Large intestine (tissue), 3 donors: ENCODE measurements around the gene MDM4. TPM values are rescaled to one million over a fixed set of nuclear protein-coding genes. Genes with fewer than 3 reads are reported as not detected.

Experiments used
- DNase-seq, 2 donors: peaks; one replicate each; pipeline versions ENCODE4 v3.0.0 to v3.0.0-alpha.2; 2013
- H3K27ac ChIP-seq: one replicate; pipeline ENCODE4 v1.5.1; 2013; ENCODE audit warnings: low read length
- H3K27me3 ChIP-seq: 2 replicates; pipeline ENCODE4 v1.6.1; 2013; ENCODE audit warnings: low read length; ENCODE audit not compliant: control insufficient read depth, insufficient read depth
- H3K36me3 ChIP-seq: 2 replicates; pipeline ENCODE4 v1.6.1; 2013; ENCODE audit warnings: low read length; ENCODE audit not compliant: control insufficient read depth, insufficient read depth
- H3K4me1 ChIP-seq: one replicate; pipeline ENCODE4 v1.6.1; 2013; ENCODE audit warnings: low read length; ENCODE audit not compliant: control insufficient read depth, insufficient read depth
- H3K4me3 ChIP-seq: one replicate; pipeline ENCODE4 v1.5.1; 2013; ENCODE audit warnings: low read length
- H3K9me3 ChIP-seq: one replicate; pipeline ENCODE4 v1.6.1; 2013; ENCODE audit warnings: mild to moderate bottlenecking, low read depth, low read length, moderate library complexity; ENCODE audit not compliant: control insufficient read depth
- WGBS: methylation state at CpG from one replicate; pipeline ENCODE4 v1.1.5; 2013; ENCODE audit warnings: low lambda C conversion rate; ENCODE audit not compliant: insufficient coverage; 5-methylcytosine and 5-hydroxymethylcytosine counted together
- polyA plus RNA-seq: library from polyadenylated mRNA; unstranded; fragments of 120-200 nt; gene quantifications from one replicate; pipeline ENCODE4 v1.2.1, GENCODE V29; 2013

The MDM4 gene
- polyA plus RNA-seq, 1 donor, result 40.1 TPM

- no peak for DNase-seq
- no CpG with 5 or more reads among the region's 1 CpG for WGBS
- peaks cover 67% of the 10 kb centered on the region for H3K36me3 ChIP-seq
- no peak overlapping the region for H3K4me3 ChIP-seq
- no peak overlapping the region for H3K27ac ChIP-seq
- no peaks in the 10 kb centered on the region for H3K9me3 ChIP-seq
- no peaks in the 10 kb centered on the region for H3K4me1 ChIP-seq
- H3K27me3 ChIP-seq, result no peaks in the 10 kb centered on the region
Observed at GRCh38 chr1:204530932-204531331, 14.7 kb downstream of the MDM4 start.

- Histone ChIP-seq H3K27ac (no peak overlapping the region), H3K4me1 (no peaks in the 10 kb centered on the region), H3K36me3 (peaks cover 59% of the 10 kb centered on the region), H3K27me3 (no peaks in the 10 kb centered on the region), H3K9me3 (no peaks in the 10 kb centered on the region), H3K4me3 (no peak overlapping the region)
- DNase-seq, result no peak
Observed at GRCh38 chr1:204532832-204533231, 16.6 kb downstream of the MDM4 start.

GRCh38 chr1:204541626-204542025 is 25.4 kb downstream of the MDM4 start:
- WGBS, result 67% methylated on average over 1 of the region's 2 CpGs
- H3K4me1 ChIP-seq, result no peaks in the 10 kb centered on the region
- peaks cover 72% of the 10 kb centered on the region for H3K36me3 ChIP-seq
- no peak overlapping the region for H3K27ac ChIP-seq
- no peak overlapping the region for H3K4me3 ChIP-seq
- no peak for DNase-seq
- no peaks in the 10 kb centered on the region for H3K9me3 ChIP-seq
- H3K27me3 ChIP-seq, result no peaks in the 10 kb centered on the region

- no peaks in the 10 kb centered on the region for H3K9me3 ChIP-seq
- H3K36me3 ChIP-seq, result peaks cover 80% of the 10 kb centered on the region
- no peak overlapping the region for H3K27ac ChIP-seq
- WGBS, result no CpG with 5 or more reads among the region's 2 CpGs
- no peaks in the 10 kb centered on the region for H3K4me1 ChIP-seq
- no peak overlapping the region for H3K4me3 ChIP-seq
- no peaks in the 10 kb centered on the region for H3K27me3 ChIP-seq
- DNase-seq, result no peak
Observed at GRCh38 chr1:204544321-204544720, 28.1 kb downstream of the MDM4 start.

- no peaks in the 10 kb centered on the region for H3K9me3 ChIP-seq
- H3K27me3 ChIP-seq, result no peaks in the 10 kb centered on the region
- peaks cover 81% of the 10 kb centered on the region for H3K36me3 ChIP-seq
- WGBS, result no CpG with 5 or more reads among the region's 2 CpGs
- H3K27ac ChIP-seq, result no peak overlapping the region
- H3K4me1 ChIP-seq, result no peaks in the 10 kb centered on the region
- H3K4me3 ChIP-seq, result no peak overlapping the region
- DNase-seq, result no peak
Observed at GRCh38 chr1:204545202-204545601, 29.0 kb downstream of the MDM4 start.

GRCh38 chr1:204545881-204546280 is 29.7 kb downstream of the MDM4 start:
- Histone ChIP-seq H3K27me3 (no peaks in the 10 kb centered on the region), H3K4me3 (no peak overlapping the region), H3K36me3 (peaks cover 81% of the 10 kb centered on the region), H3K4me1 (no peaks in the 10 kb centered on the region), H3K27ac (no peak overlapping the region), H3K9me3 (no peaks in the 10 kb centered on the region)
- WGBS, result 83% methylated on average over 2 of the region's 2 CpGs
- no peak for DNase-seq

GRCh38 chr1:204548265-204548664 is 32.1 kb downstream of the MDM4 start:
- H3K27ac ChIP-seq, result no peak overlapping the region
- H3K9me3 ChIP-seq, result no peaks in the 10 kb centered on the region
- H3K4me3 ChIP-seq, result no peak overlapping the region
- no CpG with 5 or more reads among the region's 2 CpGs for WGBS
- H3K4me1 ChIP-seq, result no peaks in the 10 kb centered on the region
- no peaks in the 10 kb centered on the region for H3K27me3 ChIP-seq
- DNase-seq, result no peak
- peaks cover 79% of the 10 kb centered on the region for H3K36me3 ChIP-seq

- Histone ChIP-seq H3K9me3 (no peaks in the 10 kb centered on the region), H3K4me3 (no peak overlapping the region), H3K27ac (no peak overlapping the region), H3K27me3 (no peaks in the 10 kb centered on the region), H3K4me1 (no peaks in the 10 kb centered on the region), H3K36me3 (peaks cover 75% of the 10 kb centered on the region)
- 80% methylated on average over 3 of the region's 6 CpGs for WGBS
- DNase-seq, result no peak
Observed at GRCh38 chr1:204549313-204549712, 33.1 kb downstream of the MDM4 start.

GRCh38 chr1:204550926-204551325 is 34.7 kb downstream of the MDM4 start:
- Histone ChIP-seq H3K36me3 (peaks cover 64% of the 10 kb centered on the region), H3K27ac (no peak overlapping the region), H3K27me3 (no peaks in the 10 kb centered on the region), H3K9me3 (no peaks in the 10 kb centered on the region), H3K4me3 (no peak overlapping the region), H3K4me1 (no peaks in the 10 kb centered on the region)
- WGBS, result 100% methylated on average over 1 of the region's 5 CpGs
- DNase-seq, result no peak

GRCh38 chr1:204556458-204557052 is 40.3 kb downstream of the MDM4 start:
- H3K36me3 ChIP-seq, result peaks cover 15% of the 10 kb centered on the region
- WGBS, result 100% methylated on average over 2 of the region's 7 CpGs

GRCh38 chr1:204558467-204558866 is 42.3 kb downstream of the MDM4 start:
- H3K27ac ChIP-seq, result no peak overlapping the region
- no peaks in the 10 kb centered on the region for H3K4me1 ChIP-seq
- no CpG with 5 or more reads among the region's 2 CpGs for WGBS
- no peak overlapping the region for H3K4me3 ChIP-seq
- H3K9me3 ChIP-seq, result no peaks in the 10 kb centered on the region
- H3K36me3 ChIP-seq, result peaks cover 7% of the 10 kb centered on the region
- no peaks in the 10 kb centered on the region for H3K27me3 ChIP-seq
- no peak for DNase-seq

More at GRCh38 chr1:204556458-204557052, 40.3 kb downstream of the MDM4 start:
- Histone ChIP-seq H3K27ac (no peak overlapping the region), H3K27me3 (no peaks in the 10 kb centered on the region), H3K4me3 (no peak overlapping the region), H3K9me3 (no peaks in the 10 kb centered on the region), H3K4me1 (no peaks in the 10 kb centered on the region)
- no peak for DNase-seq
